C4-2B (cell line): ENCODE results near the gene FAM149A.

Source experiments
- H3K27ac ChIP-seq: fragments of 450-650 bp; 2 replicates; pipeline ENCODE4 v1.5.1; 2017
- CTCF ChIP-seq: fragments of 450-650 bp; conservative IDR thresholded peaks from 2 replicates; pipeline ENCODE4 v1.5.1; 2017; ENCODE audit warnings: mild to moderate bottlenecking

Gene FAM149A

GRCh38 chr4:186221624-186222023 lies 117.1 kb downstream of the FAM149A start:
- H3K27ac ChIP-seq: no peak overlapping the region
- no peak for TF ChIP-seq CTCF
